ENCODE measurements around the gene ANK2. TPM values are rescaled to one million over a fixed set of nuclear protein-coding genes. Genes with fewer than 3 reads are reported as not detected.

ANK2 gene
- total RNA-seq, 1 experiment from 2014 or later = 5.6 TPM

DNA sequence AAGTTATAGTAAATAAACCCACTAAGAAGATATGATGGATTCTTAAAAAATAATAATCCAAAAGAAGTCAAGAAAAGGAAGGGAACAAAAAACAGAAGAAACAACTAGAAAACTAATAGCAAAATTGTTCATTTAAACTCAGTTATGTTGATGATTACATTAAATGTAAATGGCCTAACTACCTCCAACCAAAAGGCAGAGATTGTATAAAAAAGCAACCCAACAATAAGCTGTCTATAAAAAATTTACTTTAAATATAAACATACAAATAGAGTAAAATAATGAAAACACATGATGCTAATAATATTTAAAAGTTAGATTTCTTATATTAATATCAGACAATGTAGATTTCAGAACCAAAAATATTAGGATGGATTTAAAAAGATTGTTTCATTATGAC is 371.5 kb downstream of the ANK2 start:
- no peaks in the 10 kb centered on the region for H3K27me3 ChIP-seq (ENCODE audit: insufficient read depth, low read length)
- no peak overlapping the region for H3K4me3 ChIP-seq (replicated peaks in 1 of 2; ENCODE audit: low read depth in 1 of 2, low read length in 2 of 2)
- no peaks in the 10 kb centered on the region for H4K20me1 ChIP-seq (ENCODE audit: insufficient read depth)
- H3K9me2 ChIP-seq (ENCODE audit: insufficient read depth) = no peaks in the 10 kb centered on the region
- H3K9me3 ChIP-seq (ENCODE audit: control insufficient read depth in 1 of 2, insufficient read depth in 1 of 2, low read depth in 1 of 2, low read length in 2 of 2) = peaks cover 6 to 12% of the 10 kb centered on the region in 2 experiments; a peak in 2 of 4 replicates
- H3K4me2 ChIP-seq (ENCODE audit: low read length) = no peak overlapping the region
- no peaks in the 10 kb centered on the region for H3K36me3 ChIP-seq (ENCODE audit: control insufficient read depth in 1 of 2, insufficient read depth in 2 of 2, low read length in 2 of 2)
- no peaks in the 10 kb centered on the region for H3K79me2 ChIP-seq (ENCODE audit: insufficient read depth, low read length)
- H3K27ac ChIP-seq (ENCODE audit: low read depth, low read length) = no peak overlapping the region
- BruUV-seq (replicated peaks) = no TSS peak
- no peak overlapping the region for H2AFZ ChIP-seq (ENCODE audit: low read depth, low read length, poor library complexity, severe bottlenecking)
- ChIA-PET RAD21 (ENCODE audit: low non-redundant PET in 1 of 2, low total read pairs in 2 of 2, uncharacterized antibody in 2 of 2, unreplicated experiment in 2 of 2) (no interaction called here), CTCF (no interaction called here), POLR2A (no interaction called here)
- intact Hi-C loops (cut with micrococcal nuclease) = no loop called here
- H3K9ac ChIP-seq (ENCODE audit: low read length) = no peak overlapping the region
- no peaks in the 10 kb centered on the region for H3K4me1 ChIP-seq (ENCODE audit: control insufficient read depth in 1 of 2, insufficient read depth in 2 of 2, low read length in 2 of 2)
- no peak for TF ChIP-seq EZH2 (IDR thresholded peaks at IDR 0.05)
- no peak for TF ChIP-seq EGR1 (IDR thresholded peaks at IDR 0.05; ENCODE audit: low read depth)
- TF ChIP-seq RAD21 (IDR thresholded peaks at IDR 0.05; ENCODE audit: low read depth) = no peak
- TF ChIP-seq, protein P1, sequence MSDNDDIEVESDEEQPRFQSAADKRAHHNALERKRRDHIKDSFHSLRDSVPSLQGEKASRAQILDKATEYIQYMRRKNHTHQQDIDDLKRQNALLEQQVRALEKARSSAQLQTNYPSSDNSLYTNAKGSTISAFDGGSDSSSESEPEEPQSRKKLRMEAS (IDR thresholded peaks at IDR 0.05) = no peak
- no peak for TF ChIP-seq SRF (IDR thresholded peaks at IDR 0.05; ENCODE audit: low read depth)
- TF ChIP-seq CBX3 (IDR thresholded peaks at IDR 0.05; ENCODE audit: low read depth) = peak; percentile 57; the same call in 1 of the 2 replicates
- TF ChIP-seq, protein P2, sequence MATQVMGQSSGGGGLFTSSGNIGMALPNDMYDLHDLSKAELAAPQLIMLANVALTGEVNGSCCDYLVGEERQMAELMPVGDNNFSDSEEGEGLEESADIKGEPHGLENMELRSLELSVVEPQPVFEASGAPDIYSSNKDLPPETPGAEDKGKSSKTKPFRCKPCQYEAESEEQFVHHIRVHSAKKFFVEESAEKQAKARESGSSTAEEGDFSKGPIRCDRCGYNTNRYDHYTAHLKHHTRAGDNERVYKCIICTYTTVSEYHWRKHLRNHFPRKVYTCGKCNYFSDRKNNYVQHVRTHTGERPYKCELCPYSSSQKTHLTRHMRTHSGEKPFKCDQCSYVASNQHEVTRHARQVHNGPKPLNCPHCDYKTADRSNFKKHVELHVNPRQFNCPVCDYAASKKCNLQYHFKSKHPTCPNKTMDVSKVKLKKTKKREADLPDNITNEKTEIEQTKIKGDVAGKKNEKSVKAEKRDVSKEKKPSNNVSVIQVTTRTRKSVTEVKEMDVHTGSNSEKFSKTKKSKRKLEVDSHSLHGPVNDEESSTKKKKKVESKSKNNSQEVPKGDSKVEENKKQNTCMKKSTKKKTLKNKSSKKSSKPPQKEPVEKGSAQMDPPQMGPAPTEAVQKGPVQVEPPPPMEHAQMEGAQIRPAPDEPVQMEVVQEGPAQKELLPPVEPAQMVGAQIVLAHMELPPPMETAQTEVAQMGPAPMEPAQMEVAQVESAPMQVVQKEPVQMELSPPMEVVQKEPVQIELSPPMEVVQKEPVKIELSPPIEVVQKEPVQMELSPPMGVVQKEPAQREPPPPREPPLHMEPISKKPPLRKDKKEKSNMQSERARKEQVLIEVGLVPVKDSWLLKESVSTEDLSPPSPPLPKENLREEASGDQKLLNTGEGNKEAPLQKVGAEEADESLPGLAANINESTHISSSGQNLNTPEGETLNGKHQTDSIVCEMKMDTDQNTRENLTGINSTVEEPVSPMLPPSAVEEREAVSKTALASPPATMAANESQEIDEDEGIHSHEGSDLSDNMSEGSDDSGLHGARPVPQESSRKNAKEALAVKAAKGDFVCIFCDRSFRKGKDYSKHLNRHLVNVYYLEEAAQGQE (IDR thresholded peaks at IDR 0.05; ENCODE audit: low read depth) = no peak
- TF ChIP-seq, protein P3, sequence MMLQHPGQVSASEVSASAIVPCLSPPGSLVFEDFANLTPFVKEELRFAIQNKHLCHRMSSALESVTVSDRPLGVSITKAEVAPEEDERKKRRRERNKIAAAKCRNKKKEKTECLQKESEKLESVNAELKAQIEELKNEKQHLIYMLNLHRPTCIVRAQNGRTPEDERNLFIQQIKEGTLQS (IDR thresholded peaks at IDR 0.05) = no peak
- ATAC-seq (no peak), DNase-seq (ENCODE audit: low read depth, low spot score) (no peak)
